Kidney (tissue), 14 donors: ENCODE data around the gene GPR107. TPM values are rescaled to one million over a fixed set of nuclear protein-coding genes. Genes with fewer than 3 reads are reported as not detected.

ENCODE experiments used
- DNase-seq, 5 donors: peaks; one replicate each; pipeline ENCODE4 v3.0.0-alpha.2; 2013 to 2020
- FAIRE-seq: peaks from 2 replicates; lab custom pipeline; 2012; peaks lifted over from hg19 to GRCh38; lab: Jason Lieb, UNC
- H3K27ac ChIP-seq, 2 donors: one replicate each; pipeline ENCODE4 v1.7.0; 2013; ENCODE audit warnings: low read depth in 2 of 2, low read length in 2 of 2, inconsistent platforms in 1 of 2
- H3K27me3 ChIP-seq: one replicate; pipeline ENCODE4 v1.7.1; 2013; ENCODE audit warnings: low read length, inconsistent platforms; ENCODE audit not compliant: control insufficient read depth, insufficient read depth
- H3K36me3 ChIP-seq, 3 donors: one replicate each; pipeline versions ENCODE4 v1.7.0 to v1.7.1; 2013; ENCODE audit warnings: low read length in 3 of 3, control low read depth in 1 of 3, inconsistent platforms in 1 of 3; ENCODE audit not compliant: insufficient read depth in 3 of 3, control insufficient read depth in 2 of 3
- H3K4me1 ChIP-seq, 3 donors: one replicate each; pipeline versions ENCODE4 v1.7.0 to v1.7.1; 2013; ENCODE audit warnings: low read length in 3 of 3, inconsistent platforms in 1 of 3, low read depth in 1 of 3; ENCODE audit not compliant: control insufficient read depth in 2 of 3, insufficient read depth in 2 of 3
- H3K4me3 ChIP-seq, 3 donors: one replicate each; pipeline versions ENCODE4 v1.7.0 to v1.8.1; 2013; ENCODE audit warnings: low read length in 3 of 3, control low read depth in 1 of 3, inconsistent platforms in 1 of 3
- H3K9ac ChIP-seq, 3 donors: one replicate each; pipeline versions ENCODE4 v1.7.0 to v1.7.1; 2013; ENCODE audit warnings: low read length in 3 of 3, control low read depth in 1 of 3, inconsistent platforms in 1 of 3
- H3K9me3 ChIP-seq, 3 donors: one replicate each; pipeline versions ENCODE4 v1.7.0 to v1.7.1; 2013; ENCODE audit warnings: low read length in 3 of 3, control low read depth in 1 of 3, inconsistent platforms in 1 of 3; ENCODE audit not compliant: control insufficient read depth in 2 of 3, insufficient read depth in 1 of 3
- intact Hi-C: fragments of 100-400 bp; cut with DNase I; formaldehyde crosslinking; loops from one replicate; pipeline ENCODE4 v1.11.1; 2022
- polyA plus RNA-seq: library from polyadenylated mRNA; stranded (reverse); fragments of 350-450 nt; fragmentation: Illumina TruSeq; extraction: RNeasy Lipid Tissue Mini Kit (QIAGEN cat#74804); gene quantifications from one replicate; pipeline ENCODE4 v1.2.3, GENCODE V29; 2014; ENCODE audit warnings: low read depth, low replicate concordance; ENCODE audit not compliant: insufficient read depth
- total RNA-seq: library from RNA; stranded (reverse); fragmentation: NEBNext Ultra II Directional; extraction: Animal tissue kit (Norgen Biotek cat#: 25700); gene quantifications from one replicate; pipeline ENCODE4 v1.2.1, GENCODE V29; 2021
- TF ChIP-seq, protein P1 (sequence below): IDR thresholded peaks from 3 replicates; pipeline ENCODE4 v1.5.1; 2012; ENCODE audit warnings: mild to moderate bottlenecking, moderate library complexity, borderline replicate concordance; ENCODE audit not compliant: insufficient read depth; ENCODE audit errors: extremely low read depth
- donor health status: control.
- donor health status: control.
- donor health status: control.
- donor health status: control.
- donor health status: control.
- donor health status: DM: yes; HTN: yes; CAD: no.
- donor health status: Normal renal cell carcinoma (clear cell type).

Gene GPR107
- total and polyA plus RNA-seq, 2 donors from 2014 or later = 18.0 to 45.6 TPM

DNA sequence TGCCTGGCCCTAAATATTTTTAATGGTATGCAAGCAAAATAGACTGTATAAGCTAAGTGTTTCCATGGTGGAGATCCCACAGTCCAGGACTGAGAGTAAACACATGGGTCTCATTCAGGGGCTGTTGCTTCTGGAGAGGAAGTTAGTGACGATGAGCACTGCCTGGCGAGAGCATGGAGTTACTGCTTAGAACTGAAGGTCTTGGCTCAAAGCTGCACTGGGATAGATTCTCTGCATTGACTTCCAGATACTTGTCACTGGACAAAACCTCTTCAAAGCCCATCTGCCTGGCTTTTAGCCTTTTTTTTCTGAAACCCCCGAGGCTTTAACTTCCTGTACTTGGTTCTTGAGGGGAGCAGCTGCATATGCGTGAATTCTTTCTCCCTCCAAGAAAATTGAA, 39.2 kb downstream of the GPR107 start:
- TF ChIP-seq, protein P1, sequence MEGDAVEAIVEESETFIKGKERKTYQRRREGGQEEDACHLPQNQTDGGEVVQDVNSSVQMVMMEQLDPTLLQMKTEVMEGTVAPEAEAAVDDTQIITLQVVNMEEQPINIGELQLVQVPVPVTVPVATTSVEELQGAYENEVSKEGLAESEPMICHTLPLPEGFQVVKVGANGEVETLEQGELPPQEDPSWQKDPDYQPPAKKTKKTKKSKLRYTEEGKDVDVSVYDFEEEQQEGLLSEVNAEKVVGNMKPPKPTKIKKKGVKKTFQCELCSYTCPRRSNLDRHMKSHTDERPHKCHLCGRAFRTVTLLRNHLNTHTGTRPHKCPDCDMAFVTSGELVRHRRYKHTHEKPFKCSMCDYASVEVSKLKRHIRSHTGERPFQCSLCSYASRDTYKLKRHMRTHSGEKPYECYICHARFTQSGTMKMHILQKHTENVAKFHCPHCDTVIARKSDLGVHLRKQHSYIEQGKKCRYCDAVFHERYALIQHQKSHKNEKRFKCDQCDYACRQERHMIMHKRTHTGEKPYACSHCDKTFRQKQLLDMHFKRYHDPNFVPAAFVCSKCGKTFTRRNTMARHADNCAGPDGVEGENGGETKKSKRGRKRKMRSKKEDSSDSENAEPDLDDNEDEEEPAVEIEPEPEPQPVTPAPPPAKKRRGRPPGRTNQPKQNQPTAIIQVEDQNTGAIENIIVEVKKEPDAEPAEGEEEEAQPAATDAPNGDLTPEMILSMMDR = no peak
- Histone ChIP-seq H3K4me3 (no peak overlapping the region), H3K4me1 (no peaks in the 10 kb centered on the region), H3K27me3 (no peaks in the 10 kb centered on the region), H3K36me3 (peaks cover 8 to 17% (median 11%) of the 10 kb centered on the region in 3 donors), H3K27ac (no peak overlapping the region), H3K9ac (no peak overlapping the region), H3K9me3 (no peaks in the 10 kb centered on the region)
- intact Hi-C loops = no loop called here
- DNase-seq (no peak), FAIRE-seq (no peak)

DNA sequence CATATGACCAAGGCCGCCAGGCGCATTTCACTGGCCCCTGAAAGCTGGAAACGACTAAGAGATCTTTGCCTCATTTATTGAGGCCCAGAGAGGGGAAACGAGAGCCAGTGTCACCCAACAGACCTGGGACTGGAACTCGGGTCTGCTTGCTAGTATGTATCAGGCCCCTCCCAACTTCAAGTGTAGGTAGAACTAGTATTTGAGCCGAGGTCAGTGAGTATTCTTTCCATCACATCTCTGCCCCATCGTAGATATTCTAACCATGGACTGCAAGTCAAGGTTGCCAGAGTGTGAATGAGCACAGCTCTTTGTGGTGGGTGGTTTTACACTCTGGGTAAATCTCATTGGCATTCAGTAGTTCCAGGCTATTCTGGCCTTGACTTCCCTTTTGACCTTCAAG, 42.2 kb downstream of the GPR107 start:
- H3K27me3 ChIP-seq = no peaks in the 10 kb centered on the region
- FAIRE-seq = no peak
- no peak overlapping the region for H3K9ac ChIP-seq
- TF ChIP-seq, protein P1 = no peak
- peaks cover 9 to 17% (median 10%) of the 10 kb centered on the region in 3 donors for H3K36me3 ChIP-seq
- no peaks in the 10 kb centered on the region for H3K4me1 ChIP-seq
- H3K4me3 ChIP-seq = no peak overlapping the region
- H3K27ac ChIP-seq = no peak overlapping the region
- DNase-seq = no peak
- no peaks in the 10 kb centered on the region for H3K9me3 ChIP-seq
- intact Hi-C loops = no loop called here

DNA sequence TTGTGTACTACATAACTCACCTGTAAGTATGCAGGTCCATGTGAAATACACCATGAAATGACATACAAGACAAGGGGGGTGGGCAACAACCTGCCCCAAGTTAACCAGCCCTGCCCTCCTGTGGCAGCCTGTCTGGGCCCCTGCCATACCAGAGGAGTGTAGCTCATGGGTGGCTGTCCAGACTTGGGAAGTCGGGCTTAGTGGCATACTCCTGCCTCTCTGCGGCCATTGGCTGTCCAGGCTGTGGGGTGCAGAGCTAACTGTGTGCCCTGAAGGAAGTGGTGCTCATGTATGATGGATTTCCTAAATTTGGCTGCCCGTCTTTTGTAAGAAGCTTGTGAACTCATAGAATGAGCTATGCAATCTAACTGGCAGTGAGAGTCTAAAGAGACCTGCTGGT, 47.0 kb downstream of the GPR107 start:
- DNase-seq (no peak), FAIRE-seq (no peak)
- TF ChIP-seq, protein P1 = no peak
- H3K27ac ChIP-seq = no peak overlapping the region
- no peak overlapping the region for H3K4me3 ChIP-seq
- H3K27me3 ChIP-seq = no peaks in the 10 kb centered on the region
- H3K4me1 ChIP-seq = no peaks in the 10 kb centered on the region
- peaks cover 11 to 43% (median 24%) of the 10 kb centered on the region in 3 donors for H3K36me3 ChIP-seq
- no peaks in the 10 kb centered on the region for H3K9me3 ChIP-seq
- intact Hi-C loops = no loop called here
- H3K9ac ChIP-seq = no peak overlapping the region

DNA sequence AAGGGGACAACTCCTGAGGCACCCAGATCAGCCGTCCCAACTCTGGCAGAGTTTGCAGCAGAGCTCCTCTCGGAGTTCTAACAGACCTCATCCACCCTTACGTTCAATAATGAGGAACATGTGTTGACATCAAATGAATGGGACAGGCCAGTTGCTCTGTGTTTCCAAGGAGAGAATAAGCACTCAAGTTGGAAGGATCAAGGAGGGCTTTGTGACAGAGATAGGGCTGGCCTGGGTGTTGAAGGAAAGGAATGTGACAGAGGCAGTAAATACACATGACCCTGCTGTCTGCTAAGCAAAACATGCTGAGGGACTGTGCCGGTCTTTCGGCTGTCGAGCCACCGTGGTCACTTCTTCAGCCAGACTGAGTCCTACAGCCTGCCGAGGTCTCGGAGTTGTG, 48.2 kb downstream of the GPR107 start:
- no peaks in the 10 kb centered on the region for H3K9me3 ChIP-seq
- no peak overlapping the region for H3K9ac ChIP-seq
- TF ChIP-seq, protein P1 = no peak
- H3K27ac ChIP-seq = no peak overlapping the region
- DNase-seq = no peak
- H3K4me1 ChIP-seq = no peaks in the 10 kb centered on the region
- H3K36me3 ChIP-seq = peaks cover 10 to 47% (median 27%) of the 10 kb centered on the region in 3 donors
- H3K4me3 ChIP-seq = no peak overlapping the region
- intact Hi-C loops = no loop called here
- FAIRE-seq = no peak
- no peaks in the 10 kb centered on the region for H3K27me3 ChIP-seq
